DND-41 (cell line): ENCODE measurements around the gene YEATS4.

ENCODE experiments used
- EZH2 ChIP-seq: IDR thresholded peaks from 3 replicates; pipeline ENCODE4 v1.6.1; 2012; ENCODE audit warnings: borderline replicate concordance, low read depth, mild to moderate bottlenecking, moderate library complexity, low read length, inconsistent platforms; ENCODE audit not compliant: severe bottlenecking
- TF ChIP-seq, protein P1 (sequence below): IDR thresholded peaks from 2 replicates; pipeline ENCODE4 v1.5.1; 2012; ENCODE audit warnings: borderline replicate concordance, low read length, moderate library complexity, mild to moderate bottlenecking; ENCODE audit not compliant: poor library complexity, severe bottlenecking; ENCODE audit errors: extremely low read depth

DNA sequence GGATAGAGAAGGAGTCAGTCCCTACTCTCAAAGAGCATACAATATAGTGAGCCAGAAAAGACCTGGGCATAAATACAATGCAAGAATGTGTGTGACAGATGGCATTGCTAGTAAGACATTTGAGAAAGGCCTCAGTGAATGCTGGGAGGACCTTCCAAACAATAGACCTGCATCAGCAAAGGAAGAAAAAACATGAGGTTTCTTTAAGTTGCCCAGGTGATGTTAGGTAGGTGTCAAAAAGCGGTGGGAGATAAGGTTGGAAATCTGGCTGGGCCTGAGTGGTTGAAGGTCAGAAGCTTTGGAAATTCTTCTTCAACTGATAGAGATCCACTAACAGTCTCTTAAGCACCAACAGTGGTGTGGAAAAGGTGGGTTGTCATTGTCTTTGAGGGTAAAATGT, 60.2 kb downstream of the YEATS4 start:
- TF ChIP-seq, protein P1, sequence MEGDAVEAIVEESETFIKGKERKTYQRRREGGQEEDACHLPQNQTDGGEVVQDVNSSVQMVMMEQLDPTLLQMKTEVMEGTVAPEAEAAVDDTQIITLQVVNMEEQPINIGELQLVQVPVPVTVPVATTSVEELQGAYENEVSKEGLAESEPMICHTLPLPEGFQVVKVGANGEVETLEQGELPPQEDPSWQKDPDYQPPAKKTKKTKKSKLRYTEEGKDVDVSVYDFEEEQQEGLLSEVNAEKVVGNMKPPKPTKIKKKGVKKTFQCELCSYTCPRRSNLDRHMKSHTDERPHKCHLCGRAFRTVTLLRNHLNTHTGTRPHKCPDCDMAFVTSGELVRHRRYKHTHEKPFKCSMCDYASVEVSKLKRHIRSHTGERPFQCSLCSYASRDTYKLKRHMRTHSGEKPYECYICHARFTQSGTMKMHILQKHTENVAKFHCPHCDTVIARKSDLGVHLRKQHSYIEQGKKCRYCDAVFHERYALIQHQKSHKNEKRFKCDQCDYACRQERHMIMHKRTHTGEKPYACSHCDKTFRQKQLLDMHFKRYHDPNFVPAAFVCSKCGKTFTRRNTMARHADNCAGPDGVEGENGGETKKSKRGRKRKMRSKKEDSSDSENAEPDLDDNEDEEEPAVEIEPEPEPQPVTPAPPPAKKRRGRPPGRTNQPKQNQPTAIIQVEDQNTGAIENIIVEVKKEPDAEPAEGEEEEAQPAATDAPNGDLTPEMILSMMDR, result no peak
- TF ChIP-seq EZH2, result no peak
